ENCODE measurements around the gene HERC3. TPM values are rescaled to one million over a fixed set of nuclear protein-coding genes. Genes with fewer than 3 reads are reported as not detected.
A peak's percentile ranks its signal among the peaks of the same experiment; 100 is the strongest.

HERC3 gene
- total and polyA plus RNA-seq, 2 donors (not counting 1 experiment from before 2014, with no cell fraction given), result 24.0 to 78.1 TPM

GRCh38 chr4:88693792-88694191, 101.5 kb downstream of the HERC3 start:
- ATAC-seq (ENCODE audit: low read depth), result no peak
- Mint-ChIP-seq H3K27me3 (no peaks in the 10 kb centered on the region), H3K4me1 (peaks cover 7% of the 10 kb centered on the region), H3K9me3 (ENCODE audit: insufficient read depth) (no peaks in the 10 kb centered on the region), H3K4me3 (no peak overlapping the region), H3K27ac (no peak overlapping the region)
- intact Hi-C loops (cut with micrococcal nuclease), result no loop called here
- H3K4me3 ChIP-seq (ENCODE audit: control extremely low read depth in 1 of 5, extremely low read depth in 1 of 5, insufficient read depth in 1 of 5, low read depth in 2 of 5, low read length in 4 of 5), result no peak overlapping the region
- no peaks in the 10 kb centered on the region for H4K20me1 ChIP-seq (ENCODE audit: control insufficient read depth, insufficient read depth, low read length, poor library complexity, severe bottlenecking)
- no peak overlapping the region for H2AFZ ChIP-seq (ENCODE audit: insufficient read depth, low read depth, low read length, poor library complexity, severe bottlenecking)
- CTCF ChIA-PET, result no interaction called here
- 83% methylated on average over 2 of the region's 3 CpGs for WGBS (ENCODE audit: insufficient coverage)
- no peak overlapping the region for H3K4me2 ChIP-seq (replicated peaks; ENCODE audit: low read depth, low read length, poor library complexity, severe bottlenecking)
- H3K4me1 ChIP-seq (ENCODE audit: control insufficient read depth in 2 of 2, insufficient read depth in 2 of 2, low read length in 2 of 2), result no peaks in the 10 kb centered on the region
- H3K9ac ChIP-seq (ENCODE audit: low read length), result no peak overlapping the region
- no peaks in the 10 kb centered on the region for H3K27me3 ChIP-seq (replicated peaks in 1 of 4; ENCODE audit: control extremely low read depth in 1 of 4, control insufficient read depth in 3 of 4, insufficient read depth in 4 of 4, low read length in 3 of 4)
- TF ChIP-seq EZH2 (IDR thresholded peaks at IDR 0.05; ENCODE audit: borderline replicate concordance, insufficient read depth, low read depth, low read length, poor library complexity, severe bottlenecking), result no peak
- TF ChIP-seq CTCF (IDR thresholded peaks at IDR 0.05), result no peak
- no peak overlapping the region for H3K27ac ChIP-seq (ENCODE audit: low read length in 2 of 2)
- H3K79me2 ChIP-seq (ENCODE audit: control insufficient read depth, insufficient read depth, low read length), result no peaks in the 10 kb centered on the region
- H3K9me3 ChIP-seq (ENCODE audit: control extremely low read depth in 1 of 3, control insufficient read depth in 2 of 3, insufficient read depth in 1 of 3, low read length in 2 of 3), result no peaks in the 10 kb centered on the region
- POLR2A ChIA-PET, result no interaction called here
- no peak for DNase-seq
- peaks cover 0 to 25% of the 10 kb centered on the region in 2 experiments for H3K36me3 ChIP-seq (replicated peaks in 1 of 2; ENCODE audit: control extremely low read depth in 1 of 2, control insufficient read depth in 1 of 2, extremely low read depth in 1 of 2, insufficient read depth in 2 of 2, low read length in 1 of 2)

- Mint-ChIP-seq H3K4me3 (peak overlapping the region; percentile 86), H3K9me3 (ENCODE audit: insufficient read depth) (no peaks in the 10 kb centered on the region), H3K27me3 (no peaks in the 10 kb centered on the region), H3K27ac (no peak overlapping the region), H3K4me1 (peaks cover 8% of the 10 kb centered on the region)
- WGBS (ENCODE audit: insufficient coverage), result 89% methylated on average over 4 of the region's 7 CpGs
- Histone ChIP-seq H3K9me3 (ENCODE audit: control extremely low read depth in 1 of 3, control insufficient read depth in 2 of 3, insufficient read depth in 1 of 3, low read length in 2 of 3) (no peaks in the 10 kb centered on the region), H3K27ac (ENCODE audit: low read length in 2 of 2) (no peak overlapping the region), H2AFZ (ENCODE audit: insufficient read depth, low read depth, low read length, poor library complexity, severe bottlenecking) (peak overlapping the region; percentile 73), H3K79me2 (ENCODE audit: control insufficient read depth, insufficient read depth, low read length) (no peaks in the 10 kb centered on the region), H3K9ac (ENCODE audit: low read length) (peak overlapping the region; percentile 74), H3K4me3 (ENCODE audit: control extremely low read depth in 1 of 5, extremely low read depth in 1 of 5, insufficient read depth in 1 of 5, low read depth in 2 of 5, low read length in 4 of 5) (peak overlapping the region in 2 of 5 experiments; percentile 70), H3K4me2 (replicated peaks; ENCODE audit: low read depth, low read length, poor library complexity, severe bottlenecking) (peak overlapping the region; percentile 70), H3K36me3 (replicated peaks in 1 of 2; ENCODE audit: control extremely low read depth in 1 of 2, control insufficient read depth in 1 of 2, extremely low read depth in 1 of 2, insufficient read depth in 2 of 2, low read length in 1 of 2) (peaks cover 0 to 11% of the 10 kb centered on the region in 2 experiments), H4K20me1 (ENCODE audit: control insufficient read depth, insufficient read depth, low read length, poor library complexity, severe bottlenecking) (no peaks in the 10 kb centered on the region), H3K4me1 (ENCODE audit: control insufficient read depth in 2 of 2, insufficient read depth in 2 of 2, low read length in 2 of 2) (no peaks in the 10 kb centered on the region), H3K27me3 (replicated peaks in 1 of 4; ENCODE audit: control extremely low read depth in 1 of 4, control insufficient read depth in 3 of 4, insufficient read depth in 4 of 4, low read length in 3 of 4) (no peaks in the 10 kb centered on the region)
- no peak for TF ChIP-seq CTCF (IDR thresholded peaks at IDR 0.05)
- TF ChIP-seq EZH2 (IDR thresholded peaks at IDR 0.05; ENCODE audit: borderline replicate concordance, insufficient read depth, low read depth, low read length, poor library complexity, severe bottlenecking), result no peak
- intact Hi-C loops (cut with micrococcal nuclease), result loop anchor here (5.0 kb wide), 1 partner anchor 104 kb away; the partner anchor contains the start of gene HERC3
- ChIA-PET POLR2A (no interaction called here), CTCF (interaction anchor here (1.8 kb wide), 1 partner anchor 157 kb away, joined by 6 read pairs; no protein-coding TSS in a partner anchor)
- ATAC-seq (ENCODE audit: low read depth), result no peak
- DNase-seq, result no peak
Measured at GRCh38 chr4:88696630-88697029, 104.3 kb downstream of the HERC3 start.
